Natural killer cell (primary cell): Measurements from ENCODE around the gene SMAD3. TPM values are rescaled to one million over a fixed set of nuclear protein-coding genes. Genes with fewer than 3 reads are reported as not detected.

Experiments used
- ATAC-seq, 3 donors: fragments of 150-1000 bp in 2 of 3; fragments of 200-7000 bp in 1 of 3; cut with Tn5 transposase; 1 replicate in 1 of 3; 2 replicates in 2 of 3; pipeline ENCODE4 v1.10.0; 2021; ENCODE audit warnings: mild to moderate bottlenecking in 2 of 3, moderate library complexity in 2 of 3
- DNase-seq, 2 donors: peaks; one replicate each; pipeline versions ENCODE4 v3.0.0 to v3.0.0-alpha.2; 2013 to 2021; ENCODE audit warnings: mixed read lengths in 1 of 2
- H3K27ac ChIP-seq: one replicate; pipeline ENCODE4 v1.5.1; 2013; ENCODE audit warnings: mild to moderate bottlenecking, low read length
- H3K27me3 ChIP-seq: one replicate; pipeline ENCODE4 v1.6.1; 2013; ENCODE audit warnings: low read length; ENCODE audit not compliant: control insufficient read depth, insufficient read depth
- H3K36me3 ChIP-seq: one replicate; pipeline ENCODE4 v1.6.1; 2013; ENCODE audit warnings: low read length; ENCODE audit not compliant: control insufficient read depth, insufficient read depth
- H3K4me1 ChIP-seq: one replicate; pipeline ENCODE4 v1.6.1; 2013; ENCODE audit warnings: low read length; ENCODE audit not compliant: control insufficient read depth, insufficient read depth
- H3K4me3 ChIP-seq: one replicate; pipeline ENCODE4 v1.5.1; 2013; ENCODE audit warnings: low read length
- H3K9me3 ChIP-seq: one replicate; pipeline ENCODE4 v1.6.1; 2013; ENCODE audit warnings: low read length; ENCODE audit not compliant: control insufficient read depth, insufficient read depth
- H3K27ac Mint-ChIP-seq, 2 donors: one replicate each; pipeline ENCODE4 v1.8.0; 2022; ENCODE audit warnings: mild to moderate bottlenecking in 2 of 2, mixed read lengths in 2 of 2, moderate library complexity in 1 of 2
- H3K27me3 Mint-ChIP-seq, 2 donors: one replicate each; pipeline ENCODE4 v1.8.0; 2022; ENCODE audit warnings: low read depth in 2 of 2, mixed read lengths in 2 of 2
- H3K36me3 Mint-ChIP-seq: one replicate; pipeline ENCODE4 v1.8.0; 2022; ENCODE audit warnings: mixed read lengths
- H3K4me1 Mint-ChIP-seq, 2 donors: one replicate each; pipeline ENCODE4 v1.8.0; 2022; ENCODE audit warnings: mixed read lengths in 2 of 2
- H3K4me3 Mint-ChIP-seq: one replicate; pipeline ENCODE4 v1.8.0; 2022; ENCODE audit warnings: mild to moderate bottlenecking, moderate library complexity, mixed read lengths
- H3K9me3 Mint-ChIP-seq, 2 donors: one replicate each; pipeline ENCODE4 v1.8.0; 2022; ENCODE audit warnings: mixed read lengths in 2 of 2
- WGBS: methylation state at CpG from one replicate; pipeline ENCODE4 v1.1.7; 2013; ENCODE audit warnings: missing lambda C conversion rate; ENCODE audit not compliant: insufficient coverage; 5-methylcytosine and 5-hydroxymethylcytosine counted together
- intact Hi-C: fragments of 100-400 bp; cut with micrococcal nuclease; formaldehyde crosslinking; loops from one replicate; pipeline ENCODE4 v1.14.2; 2022
- total RNA-seq, 4 donors: library from RNA; stranded (reverse); fragments of 120-200 nt in 1 of 4; gene quantifications; one replicate each; pipeline versions ENCODE4 v1.2.3 to v1.2.4, GENCODE V29; 2013 to 2022
- TF ChIP-seq, protein P1 (sequence below): fragments of 200-600 bp; IDR thresholded peaks from one replicate; pipeline ENCODE4 v1.8.0; 2022; ENCODE audit warnings: antibody characterized with exemption

Gene SMAD3
- total RNA-seq, 3 donors from 2014 or later (not counting 1 experiment from before 2014, with no cell fraction given): 47.1 to 72.6 (median 63.0) TPM

DNA sequence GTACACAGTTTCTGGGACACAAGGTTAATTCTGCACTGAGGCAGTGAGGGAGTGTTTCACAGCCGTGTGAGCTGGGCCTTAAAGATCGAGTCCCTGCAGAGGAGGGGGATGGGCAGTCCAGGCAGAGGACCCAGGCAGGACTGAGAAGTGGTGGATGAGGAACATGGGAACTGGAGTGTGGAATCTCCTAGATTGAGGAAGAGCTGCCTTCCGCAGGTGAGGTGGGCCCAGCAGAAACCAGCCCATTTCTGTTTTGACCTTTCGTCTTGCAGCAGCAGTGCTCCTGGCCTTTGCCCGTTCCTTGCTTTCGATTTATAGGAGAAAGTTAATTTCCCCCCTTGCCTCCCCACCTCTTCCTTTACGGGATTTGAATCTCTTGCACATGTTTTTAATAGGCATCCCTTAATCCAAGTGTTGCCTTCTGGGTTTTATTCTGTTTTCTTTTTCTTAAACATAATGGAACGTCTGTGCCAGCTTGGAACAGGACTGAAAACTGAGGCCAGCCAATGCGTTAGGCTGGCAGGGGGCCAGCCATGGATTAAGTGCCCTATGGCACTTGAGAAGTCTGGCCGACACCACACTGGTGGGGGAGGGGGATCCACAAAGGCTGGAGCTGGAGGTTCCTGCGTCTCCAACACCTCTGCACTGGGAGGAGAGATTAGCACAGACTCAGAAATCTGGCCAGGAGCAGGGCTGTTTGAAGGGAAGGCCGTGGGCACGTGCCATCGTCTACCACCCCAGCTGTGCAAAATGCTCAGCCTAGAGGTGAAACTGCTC lies 111.0 kb downstream of the SMAD3 start:
- peaks cover 12% of the 10 kb centered on the region for H3K36me3 ChIP-seq
- DNase-seq (no peak), ATAC-seq (no peak)
- Mint-ChIP-seq H3K27me3 (no peaks in the 10 kb centered on the region), H3K27ac (peak overlapping the region; percentile 74), H3K9me3 (no peaks in the 10 kb centered on the region), H3K36me3 (peaks cover 3% of the 10 kb centered on the region), H3K4me1 (peaks cover 26 to 48% of the 10 kb centered on the region in 2 donors), H3K4me3 (no peak overlapping the region)
- no peak overlapping the region for H3K4me3 ChIP-seq
- no peak overlapping the region for H3K27ac ChIP-seq
- TF ChIP-seq, protein P1, sequence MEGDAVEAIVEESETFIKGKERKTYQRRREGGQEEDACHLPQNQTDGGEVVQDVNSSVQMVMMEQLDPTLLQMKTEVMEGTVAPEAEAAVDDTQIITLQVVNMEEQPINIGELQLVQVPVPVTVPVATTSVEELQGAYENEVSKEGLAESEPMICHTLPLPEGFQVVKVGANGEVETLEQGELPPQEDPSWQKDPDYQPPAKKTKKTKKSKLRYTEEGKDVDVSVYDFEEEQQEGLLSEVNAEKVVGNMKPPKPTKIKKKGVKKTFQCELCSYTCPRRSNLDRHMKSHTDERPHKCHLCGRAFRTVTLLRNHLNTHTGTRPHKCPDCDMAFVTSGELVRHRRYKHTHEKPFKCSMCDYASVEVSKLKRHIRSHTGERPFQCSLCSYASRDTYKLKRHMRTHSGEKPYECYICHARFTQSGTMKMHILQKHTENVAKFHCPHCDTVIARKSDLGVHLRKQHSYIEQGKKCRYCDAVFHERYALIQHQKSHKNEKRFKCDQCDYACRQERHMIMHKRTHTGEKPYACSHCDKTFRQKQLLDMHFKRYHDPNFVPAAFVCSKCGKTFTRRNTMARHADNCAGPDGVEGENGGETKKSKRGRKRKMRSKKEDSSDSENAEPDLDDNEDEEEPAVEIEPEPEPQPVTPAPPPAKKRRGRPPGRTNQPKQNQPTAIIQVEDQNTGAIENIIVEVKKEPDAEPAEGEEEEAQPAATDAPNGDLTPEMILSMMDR: no peak
- H3K4me1 ChIP-seq: peaks cover 21% of the 10 kb centered on the region
- no peaks in the 10 kb centered on the region for H3K9me3 ChIP-seq
- H3K27me3 ChIP-seq: no peaks in the 10 kb centered on the region
- WGBS: 95% methylated on average over 14 of the region's 14 CpGs
- intact Hi-C loops: loop anchor here (5.0 kb wide), 1 partner anchor 44 kb away; no protein-coding TSS in a partner anchor

DNA sequence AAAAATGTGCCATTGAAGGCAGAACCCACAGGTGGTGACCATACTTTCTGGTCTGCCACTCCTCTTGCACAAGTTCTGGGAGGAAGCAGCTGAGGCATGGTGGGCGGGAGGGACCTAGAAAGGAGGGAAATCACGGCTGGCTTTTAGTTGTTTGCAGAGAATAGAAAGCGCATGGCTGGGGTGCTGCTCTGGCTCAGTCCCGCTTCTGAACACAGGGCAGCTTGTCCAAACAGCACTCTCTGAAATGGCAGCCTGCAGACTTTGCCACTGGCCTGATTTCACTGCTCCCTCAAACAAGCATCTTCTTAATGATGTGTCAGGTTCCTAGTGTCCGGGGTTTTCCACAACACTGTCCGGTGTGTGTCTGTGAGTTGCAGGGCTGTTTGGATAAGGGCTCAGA lies 112.3 kb downstream of the SMAD3 start:
- H3K36me3 ChIP-seq: peaks cover 15% of the 10 kb centered on the region

DNA sequence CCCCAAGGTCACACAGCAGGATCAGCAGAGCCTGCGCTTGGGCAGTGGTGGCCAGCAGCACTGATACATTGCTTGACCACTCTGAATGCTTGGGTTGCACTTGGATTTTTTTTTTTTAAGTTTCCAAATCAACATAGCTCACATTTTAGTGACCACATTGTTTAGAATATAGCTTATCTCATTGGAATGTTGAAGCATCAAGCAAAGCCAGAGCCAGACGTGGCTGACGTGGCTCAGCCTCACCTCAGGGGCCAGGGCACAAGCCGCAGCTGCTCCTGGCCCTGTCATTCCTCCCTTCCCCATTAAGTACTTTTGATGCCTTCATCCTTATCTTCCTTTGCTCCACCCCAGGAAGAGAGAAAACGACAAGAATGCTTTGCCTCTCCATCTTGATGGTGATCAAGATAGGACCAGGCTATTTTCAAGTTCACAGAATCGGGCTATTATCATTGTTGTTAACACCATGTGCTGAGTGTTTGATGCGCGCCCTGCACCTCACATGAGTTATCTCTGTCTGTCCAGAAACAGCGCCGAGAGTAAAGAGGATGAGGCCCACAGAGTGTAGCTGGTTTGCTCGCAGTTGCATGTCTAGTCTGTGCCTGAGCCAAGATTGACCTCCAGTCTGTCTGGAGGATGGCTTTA lies 113.3 kb downstream of the SMAD3 start:
- Mint-ChIP-seq H3K36me3 (no peaks in the 10 kb centered on the region), H3K4me1 (peaks cover 26 to 40% of the 10 kb centered on the region in 2 donors), H3K9me3 (no peaks in the 10 kb centered on the region), H3K4me3 (no peak overlapping the region), H3K27ac (no peak overlapping the region), H3K27me3 (no peaks in the 10 kb centered on the region)
- ATAC-seq (no peak), DNase-seq (no peak)
- H3K27me3 ChIP-seq: no peaks in the 10 kb centered on the region
- no peak overlapping the region for H3K27ac ChIP-seq
- TF ChIP-seq, protein P1: no peak
- no peak overlapping the region for H3K4me3 ChIP-seq
- peaks cover 21% of the 10 kb centered on the region for H3K4me1 ChIP-seq
- peaks cover 17% of the 10 kb centered on the region for H3K36me3 ChIP-seq
- 95% methylated on average over 11 of the region's 11 CpGs for WGBS
- intact Hi-C loops: loop anchor here (5.0 kb wide), 1 partner anchor 46 kb away; no protein-coding TSS in a partner anchor
- H3K9me3 ChIP-seq: no peaks in the 10 kb centered on the region

More for the DNA sequence above, 112.3 kb downstream of the SMAD3 start:
- H3K27me3 Mint-ChIP-seq: no peaks in the 10 kb centered on the region
- H3K4me3 ChIP-seq: no peak overlapping the region
- no peaks in the 10 kb centered on the region for H3K36me3 Mint-ChIP-seq
- WGBS: 81% methylated on average over 6 of the region's 6 CpGs
- TF ChIP-seq, protein P1: no peak
- H3K4me1 ChIP-seq: peaks cover 21% of the 10 kb centered on the region
- no peaks in the 10 kb centered on the region for H3K27me3 ChIP-seq
- no peak overlapping the region for H3K4me3 Mint-ChIP-seq
- no peak for DNase-seq
- intact Hi-C loops: loop anchor here (5.0 kb wide), 1 partner anchor 45 kb away; no protein-coding TSS in a partner anchor
- no peak overlapping the region for H3K27ac ChIP-seq
- ATAC-seq: no peak
- no peak overlapping the region for H3K27ac Mint-ChIP-seq
- H3K9me3 ChIP-seq: no peaks in the 10 kb centered on the region
- H3K4me1 Mint-ChIP-seq: peaks cover 26 to 48% of the 10 kb centered on the region in 2 donors
- no peaks in the 10 kb centered on the region for H3K9me3 Mint-ChIP-seq
